ENCODE measurements around the gene CAMSAP2.
A peak's percentile ranks its signal among the peaks of the same experiment; 100 is the strongest.

DNA sequence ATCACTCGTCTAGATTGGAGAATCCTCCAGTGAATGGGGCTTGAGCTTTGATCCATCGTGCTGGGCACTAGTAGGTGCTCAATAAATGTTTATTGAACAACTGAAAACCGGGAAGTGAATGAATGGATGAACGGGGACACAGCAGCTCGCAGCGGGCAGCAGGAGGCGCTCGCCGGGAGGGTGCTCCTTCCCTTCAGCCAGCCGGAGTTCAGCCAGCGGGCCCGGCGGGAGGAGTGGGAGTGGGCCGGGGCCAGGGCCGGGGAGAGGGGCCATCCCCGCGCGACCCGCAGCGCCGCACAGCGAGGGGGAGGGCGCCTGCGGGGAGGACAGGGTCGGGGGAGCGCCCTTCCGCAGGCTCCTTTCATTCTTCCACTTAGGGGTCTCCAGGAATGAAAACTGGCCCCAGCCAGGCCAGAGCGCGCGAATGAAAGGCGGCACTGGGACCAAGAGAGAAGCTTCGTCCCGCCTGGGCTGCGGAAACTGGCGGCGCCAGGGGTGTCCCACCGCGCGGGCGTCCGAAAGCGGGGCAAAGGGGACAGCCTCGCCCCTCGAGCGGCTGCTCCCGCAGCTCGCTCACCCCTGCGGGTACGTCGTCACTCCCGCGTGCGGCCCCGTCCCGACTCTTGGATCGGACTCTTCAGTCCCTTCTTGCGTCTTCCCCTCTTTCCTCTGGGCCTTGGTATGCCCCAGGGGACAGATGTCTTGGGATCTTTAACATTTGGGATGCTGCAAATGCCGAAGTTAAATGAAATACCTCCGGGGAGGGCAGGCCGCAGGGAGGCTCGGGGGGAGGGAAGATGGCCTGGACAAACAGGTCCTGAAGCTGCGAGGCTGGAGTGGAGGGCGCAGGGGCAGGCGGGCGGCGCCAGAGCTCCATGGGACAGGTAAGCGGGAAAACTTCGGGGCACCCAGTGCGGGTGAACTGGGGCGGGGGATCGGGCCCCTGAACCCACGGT is 152.4 kb downstream of the CAMSAP2 start:
- TF ChIP-seq, protein P1, sequence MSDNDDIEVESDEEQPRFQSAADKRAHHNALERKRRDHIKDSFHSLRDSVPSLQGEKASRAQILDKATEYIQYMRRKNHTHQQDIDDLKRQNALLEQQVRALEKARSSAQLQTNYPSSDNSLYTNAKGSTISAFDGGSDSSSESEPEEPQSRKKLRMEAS (IDR thresholded peaks at IDR 0.05): no peak; the same call in 1 of the 2 replicates
- TF ChIP-seq YY1 (IDR thresholded peaks at IDR 0.05; ENCODE audit: low read depth): no peak
- peak; percentile 91 for TF ChIP-seq ZBTB7A (IDR thresholded peaks at IDR 0.05; ENCODE audit: low read depth)
- TF ChIP-seq, protein P2, sequence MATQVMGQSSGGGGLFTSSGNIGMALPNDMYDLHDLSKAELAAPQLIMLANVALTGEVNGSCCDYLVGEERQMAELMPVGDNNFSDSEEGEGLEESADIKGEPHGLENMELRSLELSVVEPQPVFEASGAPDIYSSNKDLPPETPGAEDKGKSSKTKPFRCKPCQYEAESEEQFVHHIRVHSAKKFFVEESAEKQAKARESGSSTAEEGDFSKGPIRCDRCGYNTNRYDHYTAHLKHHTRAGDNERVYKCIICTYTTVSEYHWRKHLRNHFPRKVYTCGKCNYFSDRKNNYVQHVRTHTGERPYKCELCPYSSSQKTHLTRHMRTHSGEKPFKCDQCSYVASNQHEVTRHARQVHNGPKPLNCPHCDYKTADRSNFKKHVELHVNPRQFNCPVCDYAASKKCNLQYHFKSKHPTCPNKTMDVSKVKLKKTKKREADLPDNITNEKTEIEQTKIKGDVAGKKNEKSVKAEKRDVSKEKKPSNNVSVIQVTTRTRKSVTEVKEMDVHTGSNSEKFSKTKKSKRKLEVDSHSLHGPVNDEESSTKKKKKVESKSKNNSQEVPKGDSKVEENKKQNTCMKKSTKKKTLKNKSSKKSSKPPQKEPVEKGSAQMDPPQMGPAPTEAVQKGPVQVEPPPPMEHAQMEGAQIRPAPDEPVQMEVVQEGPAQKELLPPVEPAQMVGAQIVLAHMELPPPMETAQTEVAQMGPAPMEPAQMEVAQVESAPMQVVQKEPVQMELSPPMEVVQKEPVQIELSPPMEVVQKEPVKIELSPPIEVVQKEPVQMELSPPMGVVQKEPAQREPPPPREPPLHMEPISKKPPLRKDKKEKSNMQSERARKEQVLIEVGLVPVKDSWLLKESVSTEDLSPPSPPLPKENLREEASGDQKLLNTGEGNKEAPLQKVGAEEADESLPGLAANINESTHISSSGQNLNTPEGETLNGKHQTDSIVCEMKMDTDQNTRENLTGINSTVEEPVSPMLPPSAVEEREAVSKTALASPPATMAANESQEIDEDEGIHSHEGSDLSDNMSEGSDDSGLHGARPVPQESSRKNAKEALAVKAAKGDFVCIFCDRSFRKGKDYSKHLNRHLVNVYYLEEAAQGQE (IDR thresholded peaks at IDR 0.05; ENCODE audit: low read depth): no peak
- peak; percentile 44 for TF ChIP-seq RAD21 (IDR thresholded peaks at IDR 0.05; ENCODE audit: low read depth)
- TF ChIP-seq NFIC (IDR thresholded peaks at IDR 0.05): no peak
- 0 out of 2 replicates have a peak, but pooled peaks have one; percentile 7 for TF ChIP-seq TEAD4 (IDR thresholded peaks at IDR 0.05)

Data from Ishikawa (cell line).